Stimulated activated CD8-positive, alpha-beta memory T cell treated with anti-CD3 and anti-CD28 coated beads, Interleukin-2, amount 100 ng/mL, for 48 hours (primary cell): ENCODE data around the gene CDT1.
"Not testable (repeated sequence)": the region's sequence is repeated elsewhere in the genome, so short reads cannot be mapped to it uniquely, and the experiment has no call there.

Source experiments
- DNase-seq, 2 donors: peaks; one replicate each; pipeline ENCODE4 v3.0.0-alpha.2; 2020; ENCODE audit warnings: low read depth in 2 of 2

CDT1 gene

DNA sequence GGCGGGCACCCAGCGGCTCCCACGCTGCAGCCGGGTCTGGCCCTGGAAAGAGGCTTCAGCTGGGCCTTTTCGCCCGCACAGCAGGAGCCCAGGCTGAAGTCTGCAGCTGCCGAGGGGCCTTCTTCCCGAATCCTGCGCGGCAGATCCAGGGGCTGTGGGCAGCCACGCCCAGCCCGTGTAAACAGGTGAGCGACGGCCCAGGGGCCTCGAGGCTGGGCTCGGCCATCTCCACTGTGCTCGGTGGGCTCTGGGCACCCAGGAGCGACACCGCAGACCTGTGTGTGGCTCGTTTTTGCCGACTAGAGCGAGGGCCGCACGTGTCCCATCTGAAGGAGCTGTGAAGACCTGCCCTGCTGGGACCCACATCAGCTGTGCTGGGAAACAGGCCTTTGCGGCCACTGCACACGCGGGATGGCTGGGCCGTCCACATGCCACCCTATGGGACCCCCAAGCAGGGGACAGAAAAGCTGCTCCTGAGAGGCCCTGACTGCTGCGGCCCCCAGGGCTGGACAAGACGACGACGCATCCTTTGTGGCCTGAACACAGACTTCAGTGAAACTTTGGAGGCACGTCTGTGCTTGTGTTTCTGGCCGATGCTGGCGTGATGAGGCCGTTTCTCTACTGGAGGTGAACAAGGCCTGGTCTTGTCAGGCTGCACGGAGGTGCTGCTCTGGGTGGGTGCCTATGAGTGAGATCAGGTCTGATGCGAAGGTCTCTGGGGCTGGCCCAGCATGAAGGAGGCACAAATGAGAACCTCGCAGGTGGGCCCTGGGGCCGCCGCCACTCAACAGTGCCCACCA lies 13.3 kb downstream of the CDT1 start:
- DNase-seq, result no peak

DNA sequence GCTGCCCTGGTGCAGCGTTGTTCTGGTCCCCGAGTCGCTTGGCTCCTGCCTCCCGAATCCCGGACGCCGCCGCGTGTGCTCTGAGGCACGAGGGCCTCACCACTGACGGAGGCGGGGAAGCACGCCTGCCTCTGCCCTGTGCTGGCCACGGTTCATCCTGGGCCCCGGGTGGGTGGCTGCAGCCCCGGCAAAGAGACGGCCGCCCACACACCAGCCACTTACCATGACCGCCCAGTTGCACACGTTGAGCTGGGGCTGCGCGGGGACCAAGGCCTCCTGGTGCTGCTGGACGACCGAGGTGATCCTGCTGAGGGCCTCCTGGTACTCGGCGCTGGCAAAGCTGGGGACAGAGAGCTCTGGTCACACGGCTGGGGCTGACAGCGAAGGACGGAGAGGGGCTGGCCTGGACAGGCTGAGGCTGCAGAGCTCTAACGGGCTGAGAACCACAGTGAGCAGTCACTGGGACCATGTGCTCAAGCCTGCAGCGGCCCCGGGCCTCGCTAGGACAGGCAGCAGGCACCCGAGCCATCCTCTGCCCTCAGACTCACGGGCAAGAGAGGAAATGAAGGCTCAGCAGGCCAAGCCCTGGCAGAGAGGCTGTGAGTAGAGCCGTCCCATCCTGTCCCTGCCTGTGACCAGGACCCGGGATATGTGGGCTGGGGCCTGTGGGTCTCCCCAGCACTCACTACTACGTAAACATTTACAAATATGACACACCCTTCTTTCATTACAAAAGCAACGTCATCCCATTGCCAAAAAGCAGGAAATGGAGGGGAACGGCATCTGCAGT lies 14.4 kb downstream of the CDT1 start:
- no peak for DNase-seq

DNA sequence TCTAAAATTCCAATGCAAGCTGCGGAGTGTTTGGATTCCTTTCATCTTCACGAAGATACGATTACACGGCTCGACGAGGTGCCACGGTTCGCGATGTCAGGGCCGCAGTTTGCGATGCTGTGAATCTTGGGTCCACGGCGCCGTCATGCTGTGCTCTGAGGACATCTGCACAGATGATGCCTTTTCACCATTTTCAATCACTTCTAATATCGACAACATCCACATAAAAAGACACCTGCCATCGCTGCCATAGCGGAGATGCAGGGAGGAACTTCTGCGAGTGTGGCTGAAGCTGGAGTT lies 14.9 kb downstream of the CDT1 start:
- DNase-seq, result no peak

DNA sequence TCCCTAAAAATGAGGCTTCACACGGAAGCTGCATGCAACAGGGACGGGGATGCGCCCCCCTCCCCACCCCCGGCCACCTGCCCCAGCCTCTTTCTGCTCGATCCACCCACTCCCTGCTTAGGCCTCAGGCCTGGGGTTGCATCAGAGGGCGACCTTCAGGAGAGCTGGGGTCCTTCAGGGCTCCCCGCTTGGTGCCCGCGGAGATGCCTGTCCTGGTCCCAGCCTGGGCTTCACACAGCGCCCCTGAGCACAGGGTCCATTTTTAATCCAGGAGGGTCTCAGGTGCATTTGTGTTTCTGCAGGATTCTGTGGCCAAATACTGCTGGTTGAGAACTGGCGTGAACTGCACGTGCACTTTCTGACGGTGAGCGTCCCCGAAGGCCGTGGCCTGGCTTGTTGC lies 15.5 kb downstream of the CDT1 start:
- no peak for DNase-seq

DNA sequence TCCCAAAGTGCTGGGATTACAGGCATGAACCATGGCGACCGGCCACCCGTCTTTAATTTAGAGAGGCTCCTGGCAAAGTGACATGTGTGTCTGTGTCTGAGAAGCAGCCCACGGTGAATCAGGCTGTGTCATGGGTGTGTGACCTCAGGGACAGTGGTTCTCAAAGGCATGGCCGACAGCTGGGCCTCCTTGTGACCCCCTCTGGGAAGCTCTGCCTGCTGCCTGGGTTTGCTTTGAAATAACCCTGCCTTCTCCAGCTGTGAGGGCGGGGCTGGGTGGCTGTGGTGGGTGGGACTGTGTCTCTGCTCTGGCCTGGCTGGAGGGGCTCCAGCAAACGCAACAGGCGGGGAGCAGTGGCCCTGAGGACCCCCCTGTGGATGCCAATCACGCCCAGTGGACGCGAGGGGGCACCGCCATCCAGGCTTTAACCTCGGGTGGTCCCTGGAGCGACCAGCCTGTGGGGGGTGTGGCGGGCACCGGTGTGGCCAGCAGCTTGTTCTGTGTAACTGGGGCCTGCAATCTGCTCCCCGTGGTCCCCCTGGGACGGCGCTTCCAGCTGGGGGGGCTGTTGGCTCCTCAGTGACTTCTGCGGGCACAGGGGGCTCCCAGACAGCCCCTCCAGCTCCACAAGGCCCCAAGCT lies 16.9 kb downstream of the CDT1 start:
- no peak for DNase-seq

DNA sequence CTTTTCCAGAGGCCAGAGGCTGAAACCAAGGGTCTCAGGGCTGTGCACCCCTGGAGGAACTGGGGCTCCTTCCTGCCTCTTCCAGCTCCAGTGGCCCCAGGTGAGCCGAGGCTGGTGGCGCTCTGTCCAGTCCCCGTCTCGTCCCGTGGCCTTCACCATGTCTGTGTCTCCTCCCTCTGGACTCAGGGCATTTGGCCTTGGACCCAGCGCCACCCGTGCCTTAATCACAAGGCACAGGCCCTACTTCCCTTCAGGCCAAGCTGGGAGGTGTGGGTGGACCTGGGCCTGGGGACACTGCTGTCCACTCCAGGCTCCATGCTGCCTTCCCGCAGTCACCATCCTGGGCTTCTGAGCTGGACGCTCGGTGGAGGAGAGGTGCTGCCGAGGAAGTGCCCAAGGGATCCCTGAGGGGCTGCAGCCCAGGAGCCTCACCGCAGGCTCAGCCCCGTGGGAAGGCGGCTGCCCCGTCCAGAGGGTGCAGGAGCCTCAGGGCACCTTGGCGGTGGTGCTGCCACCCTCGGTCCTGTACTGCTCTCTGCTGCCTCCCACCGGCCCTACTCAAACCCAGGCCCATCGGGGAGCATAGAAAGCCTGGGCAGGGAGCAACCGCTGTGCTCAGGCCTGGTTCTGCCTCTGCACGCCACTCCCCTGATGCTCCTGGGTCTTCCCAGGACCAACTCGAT lies 17.7 kb downstream of the CDT1 start:
- DNase-seq, result no peak

DNA sequence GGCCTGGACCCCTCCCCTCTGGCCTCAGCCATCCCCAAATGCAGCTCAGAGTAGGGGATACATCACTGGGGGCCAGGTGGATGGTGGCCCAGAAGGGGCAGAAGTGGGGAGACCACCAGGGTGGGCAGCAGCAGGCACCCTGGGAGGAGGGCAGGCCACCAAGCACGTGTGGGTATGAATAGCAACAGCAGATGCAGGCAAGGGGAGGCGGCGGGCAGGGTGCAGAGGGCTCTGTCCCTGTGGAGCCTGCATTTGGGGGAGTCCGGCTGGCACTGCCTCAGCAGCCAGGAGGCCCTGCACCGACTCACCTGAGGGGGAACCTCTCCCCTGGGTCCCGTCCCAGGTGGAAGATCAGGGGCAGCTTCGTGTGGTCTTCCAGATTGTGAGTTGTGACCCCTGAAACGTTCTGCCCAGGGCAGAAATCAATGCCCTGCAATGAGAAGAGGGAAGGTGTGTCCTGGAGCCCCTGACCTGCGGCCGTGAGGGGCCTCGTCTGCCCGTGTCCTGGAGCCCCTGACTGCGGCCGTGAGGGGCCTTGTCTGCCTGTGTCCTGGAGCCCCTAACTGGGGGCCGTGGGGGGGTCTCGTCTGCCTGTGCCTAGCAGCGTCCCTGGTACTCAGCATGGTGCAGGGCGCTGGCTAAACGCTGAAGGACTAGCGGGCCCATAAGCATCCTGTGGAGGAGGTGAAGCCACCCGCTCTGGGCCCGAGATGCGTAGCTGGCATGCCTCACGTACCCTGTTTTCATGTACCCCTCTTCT lies 18.9 kb downstream of the CDT1 start:
- no peak for DNase-seq

DNA sequence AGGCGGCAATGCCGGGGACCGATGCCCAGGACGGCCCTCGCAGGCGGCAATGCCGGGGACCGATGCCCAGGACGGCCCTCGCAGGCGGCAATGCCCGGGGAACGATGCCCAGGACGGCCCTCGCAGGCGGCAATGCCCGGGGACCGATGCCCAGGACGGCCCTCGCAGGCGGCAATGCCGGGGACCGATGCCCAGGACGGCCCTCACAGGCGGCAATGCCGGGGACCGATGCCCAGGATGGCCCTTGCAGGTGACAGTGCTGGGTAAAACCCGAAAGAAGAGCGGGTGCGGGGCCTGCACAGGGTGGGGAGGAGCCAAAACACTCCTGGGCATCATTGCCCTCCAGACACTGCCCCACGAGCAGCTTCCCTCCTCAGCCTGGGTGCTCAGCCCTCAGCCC lies 20.1 kb downstream of the CDT1 start:
- DNase-seq, result not testable (repeated sequence)

DNA sequence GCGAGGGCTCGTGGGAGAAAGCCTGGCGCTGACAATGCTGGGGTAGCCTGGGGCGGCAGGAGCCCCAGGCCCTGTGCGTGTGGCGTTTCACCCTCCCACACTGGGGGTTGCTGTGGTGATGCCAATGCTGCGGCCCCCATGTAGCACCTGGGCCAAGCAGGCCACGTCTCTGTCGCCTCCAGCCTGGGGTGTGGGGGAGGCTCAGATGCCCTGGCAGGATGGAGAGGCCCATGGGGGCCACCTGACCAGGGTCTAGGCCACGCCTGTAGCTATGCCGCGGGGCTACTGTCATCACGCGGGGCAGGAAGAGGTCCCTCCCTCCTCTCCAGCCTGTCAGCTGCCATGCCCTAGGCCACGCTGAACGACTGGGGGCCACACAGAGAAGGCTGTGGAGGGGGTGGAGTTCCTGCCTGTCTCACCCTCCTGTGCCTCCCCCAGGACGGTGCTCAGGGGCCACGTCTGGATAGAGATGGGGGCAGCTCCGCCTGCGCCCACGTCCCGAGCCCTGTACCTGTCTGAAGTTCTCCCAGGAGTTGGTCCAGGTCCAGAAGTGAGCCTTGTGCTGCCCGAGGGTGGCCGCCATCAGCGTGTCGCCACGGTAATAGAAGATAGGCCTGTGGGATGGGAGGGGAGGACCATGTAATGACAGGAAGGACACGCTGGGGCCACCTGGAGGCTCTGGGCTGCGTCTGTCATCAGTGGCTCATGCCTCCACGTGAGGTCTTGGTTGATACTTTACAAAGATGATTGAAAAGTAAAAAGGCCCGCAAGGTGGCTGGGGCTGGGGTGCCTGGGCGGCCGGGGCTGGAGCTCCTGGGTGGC lies 20.9 kb downstream of the CDT1 start:
- DNase-seq, result no peak

DNA sequence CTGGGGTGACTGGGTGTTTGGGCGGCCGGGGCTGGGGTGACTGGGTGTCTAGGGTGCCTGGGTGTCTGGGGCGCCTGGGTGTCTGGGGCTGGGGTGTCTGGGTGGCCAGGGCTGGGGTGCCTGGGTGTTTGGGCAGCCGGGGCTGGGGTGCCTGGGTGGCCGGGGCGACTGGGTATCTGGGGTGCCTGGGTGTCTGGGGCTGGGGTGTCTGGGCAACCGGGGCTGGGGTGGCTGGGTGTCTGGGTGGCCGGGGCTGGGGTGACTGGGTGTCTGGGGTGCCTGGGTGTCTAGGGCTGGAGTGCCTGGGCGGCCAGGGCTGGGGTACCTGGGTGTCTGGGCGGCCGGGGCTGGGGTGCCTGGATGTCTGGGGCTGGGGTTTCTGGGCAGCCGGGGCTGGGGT lies 21.6 kb downstream of the CDT1 start:
- DNase-seq, result no peak

DNA sequence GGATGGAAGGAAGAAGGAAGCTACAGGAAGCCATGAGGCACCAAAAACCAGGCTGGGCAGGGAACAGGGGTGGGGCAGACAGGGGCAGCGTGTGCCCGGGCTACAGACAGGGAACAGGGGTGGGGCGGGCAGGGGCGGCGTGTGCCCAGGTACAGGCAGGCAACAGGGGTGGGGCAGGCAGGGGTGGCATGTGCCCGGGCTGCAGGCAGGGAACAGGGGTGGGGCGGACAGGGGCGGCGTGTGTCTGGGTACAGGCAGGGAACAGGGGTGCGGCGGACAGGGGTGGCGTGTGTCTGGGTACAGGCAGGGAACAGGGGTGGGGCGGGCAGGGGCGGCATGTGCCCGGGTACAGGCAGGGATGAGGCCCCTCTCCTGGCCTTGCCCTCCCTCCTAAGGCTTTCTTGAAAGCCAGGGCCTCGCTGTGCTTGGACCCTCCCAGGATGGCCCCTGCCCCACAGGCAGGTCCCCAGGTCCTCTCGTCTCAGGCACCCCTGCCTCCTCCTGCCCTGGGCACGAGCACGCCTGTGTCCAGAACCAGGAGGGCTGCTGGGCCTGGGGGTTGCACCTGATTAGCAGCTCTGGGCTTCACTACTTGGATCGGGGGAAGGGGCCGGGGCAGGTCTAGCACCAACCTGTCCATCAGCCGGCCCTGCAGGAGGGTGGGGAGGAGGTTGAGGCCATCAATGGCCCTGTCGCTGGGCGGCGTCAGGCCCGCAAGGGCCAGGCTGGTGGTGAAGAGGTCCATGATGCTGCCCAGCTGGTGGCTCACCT lies 22.7 kb downstream of the CDT1 start:
- no peak for DNase-seq

DNA sequence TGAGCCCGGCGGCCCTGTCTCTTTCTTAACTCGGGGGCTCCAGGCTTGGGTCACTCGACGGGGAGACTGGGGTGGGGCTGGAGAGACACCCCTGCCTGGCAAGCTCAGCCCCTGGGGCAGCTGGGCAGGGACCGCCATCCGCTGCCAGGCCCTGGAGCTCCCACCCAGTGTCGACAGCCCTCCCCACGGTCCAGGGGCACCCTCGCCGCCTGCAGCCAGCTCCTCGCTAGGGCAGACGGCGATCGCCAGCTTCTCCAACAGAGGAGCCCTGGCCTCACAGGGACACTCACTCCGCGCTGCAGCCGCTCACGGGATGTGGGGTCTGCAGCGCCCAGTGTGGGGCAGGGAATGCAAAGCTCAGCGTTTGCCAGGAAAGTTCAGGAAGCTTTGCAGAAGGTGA lies 24.1 kb downstream of the CDT1 start:
- DNase-seq, result no peak

DNA sequence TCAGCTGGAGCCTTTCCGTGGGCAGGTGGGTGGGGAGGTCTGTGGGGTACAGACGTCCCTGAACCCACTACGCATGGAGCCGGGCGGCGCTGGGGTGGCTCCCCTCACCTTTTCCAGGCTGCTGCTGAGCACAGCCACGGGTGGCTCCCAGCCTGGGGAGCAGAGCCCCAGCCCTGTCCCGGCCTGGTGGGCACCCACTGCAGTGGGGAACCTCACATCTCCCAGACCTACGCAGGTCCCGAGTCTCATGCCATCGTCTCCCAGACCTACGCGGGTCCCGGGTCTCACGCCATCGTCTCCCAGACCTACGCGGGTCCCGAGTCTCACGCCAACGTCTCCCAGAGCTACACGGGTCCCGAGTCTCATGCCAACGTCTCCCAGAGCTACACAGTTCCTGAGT lies 25.1 kb downstream of the CDT1 start:
- DNase-seq, result no peak

DNA sequence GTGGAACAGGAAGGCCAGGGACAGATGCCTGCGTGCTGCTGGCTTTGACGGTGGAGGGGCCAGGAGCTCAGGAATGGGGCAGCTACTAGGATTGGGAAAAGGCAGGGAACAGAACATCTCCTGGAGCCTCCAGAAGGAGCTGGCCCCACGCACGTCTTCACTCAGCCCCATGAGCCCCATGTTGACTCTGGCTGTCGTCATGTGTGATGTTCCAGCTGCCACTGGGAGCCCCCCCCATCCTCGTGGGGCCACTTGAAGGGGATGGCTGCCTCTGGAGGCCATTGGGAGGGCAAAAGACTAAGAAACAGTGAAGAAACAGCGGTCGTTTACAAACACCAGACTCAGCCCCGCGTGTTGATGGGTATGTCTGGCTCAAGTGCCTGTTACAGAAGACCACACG lies 26.7 kb downstream of the CDT1 start:
- no peak for DNase-seq

DNA sequence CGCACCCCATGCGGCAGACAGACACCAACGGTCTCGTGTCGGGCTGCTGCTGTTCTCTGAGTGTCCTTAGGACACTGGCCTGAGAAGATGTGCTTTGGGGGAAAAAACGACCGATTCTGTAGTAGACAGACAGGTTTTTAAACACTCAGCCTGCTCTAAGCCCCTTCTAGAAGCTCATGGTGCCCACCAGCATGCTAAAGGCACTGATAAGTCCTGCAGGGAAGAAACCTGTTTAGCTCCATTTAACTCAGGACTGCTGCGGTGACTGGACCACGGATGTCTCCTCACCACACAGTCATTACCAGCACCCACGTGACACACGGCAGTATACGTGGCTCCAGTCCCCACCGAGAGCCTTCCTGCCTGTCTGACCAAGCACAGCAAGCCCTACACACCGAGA lies 27.2 kb downstream of the CDT1 start:
- DNase-seq, result no peak

DNA sequence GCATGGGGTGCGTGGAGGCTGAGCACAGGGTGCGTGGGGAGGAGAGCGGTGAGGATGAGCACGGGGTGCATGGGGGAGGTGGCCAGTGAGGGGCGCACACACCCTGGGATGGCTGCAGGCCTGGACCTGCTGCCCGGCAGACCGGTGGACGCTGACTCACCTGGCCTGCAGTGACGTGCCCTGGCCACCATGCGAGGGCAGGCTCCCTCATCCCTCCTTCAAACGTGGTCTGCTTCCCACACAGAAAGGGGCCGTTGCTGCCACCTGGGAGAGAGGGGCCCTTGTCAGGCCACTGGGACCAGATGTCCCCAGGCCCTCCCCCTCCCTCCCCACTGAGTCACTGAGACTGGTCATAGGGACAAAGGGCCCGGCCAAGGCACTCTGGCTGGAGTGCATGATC lies 28.2 kb downstream of the CDT1 start:
- no peak for DNase-seq

DNA sequence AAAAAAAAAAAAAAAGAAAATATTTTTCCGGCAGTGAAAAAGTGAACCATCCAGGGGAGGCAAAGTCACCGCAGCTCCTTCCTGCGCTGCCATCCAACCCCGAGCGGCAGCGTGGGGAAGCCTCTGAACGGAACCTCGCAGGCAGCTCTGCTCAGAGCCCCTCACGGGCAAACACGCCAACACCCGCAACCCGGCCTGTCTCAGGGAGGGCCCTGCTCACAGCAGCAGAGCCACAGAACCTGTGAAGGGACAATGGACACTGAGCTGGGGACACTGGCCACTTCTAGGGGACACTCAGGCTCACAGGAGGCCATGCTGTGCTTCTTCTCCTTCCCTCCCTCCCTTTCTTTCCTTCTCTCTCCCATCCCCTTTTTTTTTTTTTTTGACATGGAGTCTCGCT lies 29.5 kb downstream of the CDT1 start:
- no peak for DNase-seq

DNA sequence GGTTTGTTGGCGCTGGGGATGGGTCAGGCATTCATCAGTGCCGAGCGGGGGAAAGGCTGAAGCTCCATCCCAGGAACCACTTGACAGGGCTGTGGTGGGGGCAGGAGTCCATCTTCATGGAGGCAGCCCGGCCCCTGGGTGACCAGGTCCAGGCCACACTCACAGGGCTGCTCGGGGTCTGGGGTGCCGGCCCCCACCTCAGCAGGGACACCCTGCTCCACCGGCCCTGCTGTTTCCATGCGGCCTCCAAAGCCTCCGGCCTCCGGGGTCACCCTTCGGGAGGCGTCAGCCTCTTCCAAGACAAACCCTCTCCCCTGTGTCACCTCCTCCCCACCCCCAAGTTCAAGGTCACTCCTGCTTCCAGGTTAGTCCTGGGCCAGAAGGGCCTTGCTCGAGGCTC lies 31.1 kb downstream of the CDT1 start:
- no peak for DNase-seq

DNA sequence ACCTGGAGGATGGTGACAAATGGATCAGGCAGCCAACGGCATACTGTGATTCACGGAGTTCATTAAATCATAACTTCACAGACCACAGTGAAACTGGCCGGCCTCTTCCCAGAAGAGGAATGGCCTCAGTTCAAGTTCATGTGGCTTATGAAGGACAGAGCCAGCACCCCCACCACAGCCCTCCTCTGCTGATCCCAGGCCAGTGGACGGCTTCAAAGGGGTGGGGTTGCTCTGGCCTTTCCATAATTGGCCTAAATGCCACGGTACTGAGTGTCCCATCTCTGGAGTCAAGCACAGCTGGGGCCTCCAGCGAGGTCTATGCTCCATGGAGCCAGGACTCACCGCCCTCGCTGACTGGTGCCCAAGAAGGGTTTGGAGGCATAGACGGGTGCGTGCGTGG lies 31.8 kb downstream of the CDT1 start:
- DNase-seq, result no peak

DNA sequence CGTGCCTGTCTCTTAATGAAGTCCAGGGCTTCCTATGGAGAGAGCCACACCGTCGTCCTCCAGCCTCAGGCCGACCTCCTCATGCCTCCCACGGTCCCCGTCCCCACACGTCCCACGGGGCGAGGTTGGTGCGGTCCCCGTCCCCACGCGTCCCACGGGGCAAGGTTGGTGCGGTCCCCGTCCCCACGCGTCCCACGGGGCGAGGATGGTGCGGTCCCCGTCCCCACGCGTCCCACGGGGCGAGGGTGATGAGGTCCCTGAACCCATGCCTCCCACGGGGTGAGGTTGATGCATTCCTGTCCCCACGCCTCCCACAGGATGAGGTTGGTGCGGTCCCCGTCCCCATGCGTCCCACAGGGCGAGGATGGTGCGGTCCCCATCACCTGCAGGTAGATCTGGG lies 32.2 kb downstream of the CDT1 start:
- DNase-seq, result no peak
